Liver (tissue), 3 donors: ENCODE measurements around the gene SLC9A8.

Source experiments
- CTCF ChIP-seq: fragments of 150-350 bp; IDR thresholded peaks from 2 replicates; pipeline ENCODE4 v1.5.1; 2017; ENCODE audit warnings: improper control_type of control experiment, low read depth, low read length; ENCODE audit not compliant: missing input control
- FOXA1 ChIP-seq: IDR thresholded peaks from 2 replicates; pipeline ENCODE4 v1.6.1; 2016; ENCODE audit warnings: antibody characterized with exemption
- FOXA2 ChIP-seq: IDR thresholded peaks from 2 replicates; pipeline ENCODE4 v1.6.1; 2016; ENCODE audit warnings: antibody characterized with exemption
- HNF4A ChIP-seq, 2 donors: conservative IDR thresholded peaks; 2 replicates each; pipeline ENCODE4 v1.6.1; 2016; ENCODE audit warnings: antibody characterized with exemption in 2 of 2, mild to moderate bottlenecking in 2 of 2
- JUND ChIP-seq, 2 donors: IDR thresholded peaks; 2 replicates each; pipeline ENCODE4 v1.6.1; 2016; ENCODE audit warnings: antibody characterized with exemption in 2 of 2
- MAX ChIP-seq: IDR thresholded peaks from 2 replicates; pipeline ENCODE4 v1.6.1; 2016; ENCODE audit warnings: antibody characterized with exemption
- RAD21 ChIP-seq, 2 donors: IDR thresholded peaks; 2 replicates each; pipeline ENCODE4 v1.6.1; 2016; ENCODE audit warnings: antibody characterized with exemption in 2 of 2, mild to moderate bottlenecking in 2 of 2
- TAF1 ChIP-seq: conservative IDR thresholded peaks from 2 replicates; pipeline ENCODE4 v1.6.1; 2016; ENCODE audit warnings: antibody characterized with exemption, mild to moderate bottlenecking
- donor health status: healthy.
- donor health status: healthy.

- TF ChIP-seq RAD21 (IDR thresholded peaks at IDR 0.05) = no peak
- TF ChIP-seq CTCF = no peak
- TF ChIP-seq JUND (IDR thresholded peaks at IDR 0.05) = no peak
- TF ChIP-seq FOXA2 = no peak
- TF ChIP-seq MAX = no peak
- no peak for TF ChIP-seq FOXA1
- no peak for TF ChIP-seq HNF4A (conservative IDR thresholded peaks at IDR 0.05)
- no peak for TF ChIP-seq TAF1
These were observed 102.4 kb downstream of the SLC9A8 start for GRCh38 chr20:49915118-49915379.
